GM21423 (cell line): ENCODE data around the gene LTBP1.

ENCODE experiments used
- ATAC-seq: cut with Tn5 transposase; IDR thresholded peaks from one replicate; pipeline ENCODE4 v1.9.1; 2021; ENCODE audit warnings: mild to moderate bottlenecking, moderate library complexity; ENCODE audit not compliant: unreplicated experiment

Gene LTBP1

DNA sequence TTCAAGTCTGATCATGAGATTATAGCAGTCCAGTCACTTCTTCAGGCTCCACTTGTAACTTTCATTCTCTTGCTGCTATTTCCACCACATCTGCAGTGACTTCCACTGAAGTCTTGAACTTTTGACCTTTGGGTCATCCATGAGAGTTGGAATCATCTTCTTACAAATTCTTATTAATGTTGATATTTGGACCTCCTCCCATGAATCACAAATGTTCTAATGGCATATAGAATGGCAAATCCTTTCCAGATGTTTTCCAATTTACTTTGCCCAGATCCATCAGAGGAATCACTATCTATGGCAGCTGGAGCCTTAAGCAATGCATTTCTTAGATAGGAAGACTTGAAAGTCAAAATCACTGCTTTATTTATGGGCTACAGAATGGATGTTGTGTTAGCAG lies 159.4 kb downstream of the LTBP1 start:
- ATAC-seq, result no peak

- no peak for ATAC-seq
These were observed 161.1 kb downstream of the LTBP1 start for GRCh38 chr2:33107690-33108482.

DNA sequence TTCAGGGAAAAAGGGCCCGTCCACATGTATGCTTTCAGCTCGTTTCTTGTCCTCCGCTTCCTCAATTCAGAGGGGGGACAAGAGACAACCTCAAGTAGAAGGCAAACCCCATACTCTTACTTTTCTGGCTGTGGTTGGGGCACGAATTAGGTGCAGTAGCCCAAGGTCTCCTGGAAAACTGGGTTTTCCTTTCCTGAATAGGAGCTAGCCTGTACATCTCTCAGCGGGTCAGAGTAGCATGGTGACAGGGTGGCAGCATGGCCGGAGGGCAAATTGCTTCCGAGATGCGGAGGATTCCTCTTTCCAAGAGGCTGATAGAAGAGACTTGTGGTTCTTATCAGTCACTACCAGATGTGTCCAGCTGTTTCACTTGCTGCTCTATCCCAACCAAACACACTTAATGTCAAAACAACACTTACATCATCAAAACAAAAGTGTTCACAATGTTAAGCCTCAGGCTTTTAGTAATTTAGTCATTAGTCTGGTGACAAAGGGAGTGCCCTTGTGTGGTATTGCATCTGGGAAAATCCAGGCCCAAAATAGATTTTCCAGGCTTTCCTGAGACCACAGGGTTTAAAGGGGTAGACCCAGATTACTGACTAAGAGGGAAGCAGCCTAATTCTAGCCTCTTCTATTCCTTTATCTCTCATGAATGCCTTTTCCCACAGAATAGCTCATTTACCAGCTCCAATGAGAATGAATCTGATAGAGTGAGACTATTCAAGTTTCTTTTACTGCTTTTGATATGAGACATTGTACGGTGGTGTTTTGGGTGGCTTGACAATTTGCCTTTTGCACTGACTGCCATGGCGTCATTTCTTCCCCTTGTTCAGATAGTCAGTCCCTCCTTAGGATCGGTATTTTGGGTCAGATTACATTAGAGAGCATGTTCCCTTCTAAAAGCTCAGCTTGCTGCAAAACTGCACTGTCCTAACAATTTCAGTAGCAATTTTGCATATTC lies 162.0 kb downstream of the LTBP1 start:
- no peak for ATAC-seq

- no peak for ATAC-seq
These were observed 163.7 kb downstream of the LTBP1 start for GRCh38 chr2:33110461-33110860.

DNA sequence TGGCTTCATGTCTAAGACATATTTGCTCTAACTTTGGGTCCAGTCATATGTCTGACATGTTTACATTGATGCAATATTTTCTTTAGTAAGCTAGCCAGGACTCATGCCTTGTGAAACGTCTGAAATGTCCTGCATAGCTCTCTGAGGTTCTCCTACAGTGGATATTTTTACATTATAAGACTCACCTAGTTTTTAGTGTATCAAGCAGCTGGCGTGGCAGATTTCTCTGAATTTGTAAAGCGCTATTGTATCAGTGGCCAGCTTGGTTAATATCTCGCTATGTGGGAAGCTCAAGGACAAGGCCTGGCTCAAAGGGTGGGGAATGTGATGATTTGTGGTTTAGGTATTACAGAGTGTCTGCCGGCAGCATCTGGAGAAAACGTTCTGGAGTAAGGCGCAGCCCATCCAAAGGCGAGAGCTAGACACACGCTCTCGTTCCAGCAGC lies 164.3 kb downstream of the LTBP1 start:
- no peak for ATAC-seq

DNA sequence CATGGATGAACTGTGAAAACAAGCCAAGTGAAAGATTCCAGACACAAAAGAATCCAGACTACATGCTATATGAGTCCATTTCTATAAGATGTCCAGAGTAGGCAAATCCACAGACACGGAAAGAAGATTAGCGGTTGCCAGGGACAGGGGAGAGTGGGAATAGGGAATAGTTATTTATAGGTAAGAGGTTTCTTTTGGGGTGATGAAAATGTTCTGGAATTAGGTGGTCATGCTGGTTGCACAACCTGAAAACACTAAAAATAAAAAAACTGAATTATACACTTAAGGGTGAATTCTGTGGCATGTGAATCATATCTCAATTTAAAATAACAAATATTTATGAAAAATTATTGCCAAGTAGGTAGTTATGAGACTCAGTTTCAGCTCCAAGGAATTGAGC lies 168.4 kb downstream of the LTBP1 start:
- ATAC-seq, result no peak

DNA sequence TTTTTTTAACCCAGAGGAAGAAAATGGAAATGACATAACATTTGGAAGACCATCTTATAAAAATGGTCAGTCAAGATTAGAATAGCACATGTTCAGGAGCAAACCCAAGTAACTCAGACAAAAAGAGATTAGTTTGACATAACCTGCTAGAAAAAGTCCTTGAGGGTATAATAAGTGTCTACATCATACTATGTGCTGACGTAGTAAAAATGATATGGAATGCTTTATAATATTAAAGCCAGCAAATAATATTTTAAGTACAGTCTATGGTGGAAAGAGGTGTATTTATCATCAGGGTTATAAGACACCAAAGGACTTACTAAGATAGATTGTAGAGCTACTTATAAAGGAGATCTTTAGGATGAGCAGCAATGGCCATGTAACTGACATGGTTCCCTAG lies 169.0 kb downstream of the LTBP1 start:
- no peak for ATAC-seq

- no peak for ATAC-seq
These were observed 170.0 kb downstream of the LTBP1 start for GRCh38 chr2:33116799-33117198.

DNA sequence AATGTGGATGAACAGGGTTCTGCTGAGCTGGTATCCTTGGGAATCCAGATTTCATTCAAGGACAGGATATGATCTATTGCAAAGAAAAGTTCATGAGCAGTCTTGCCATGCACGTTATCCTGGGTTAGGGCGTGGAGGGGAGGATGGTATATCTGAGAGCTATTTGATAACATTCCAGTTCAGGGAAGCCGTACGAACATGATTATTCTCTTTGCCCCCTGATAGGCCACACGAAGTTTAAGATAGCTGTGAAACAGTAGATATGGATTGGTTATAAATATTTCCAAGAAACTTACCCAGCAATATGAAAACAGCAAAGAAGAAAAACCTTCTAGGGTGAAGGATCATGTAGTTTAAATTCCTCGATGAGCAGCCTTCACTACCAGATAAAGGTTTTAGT lies 171.9 kb downstream of the LTBP1 start:
- ATAC-seq, result no peak

DNA sequence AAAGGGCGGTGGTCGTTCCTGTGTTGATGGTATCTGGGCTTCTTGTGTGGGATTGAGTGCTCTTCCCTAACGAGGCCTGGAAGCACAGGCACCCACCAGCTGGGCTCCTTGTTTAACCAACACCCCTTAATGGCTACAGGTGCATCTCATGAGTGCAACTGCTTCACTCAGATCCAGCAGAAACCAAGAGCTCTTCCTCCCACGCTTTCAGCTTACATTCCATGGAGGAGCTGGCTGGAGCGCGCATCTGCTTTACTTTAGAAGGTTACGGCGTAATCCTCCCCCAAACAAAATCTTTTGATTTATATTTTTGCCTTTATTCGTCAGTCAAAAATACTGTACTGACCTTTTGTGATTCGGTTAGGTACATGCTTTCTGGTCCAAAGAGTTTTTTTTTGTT lies 174.7 kb downstream of the LTBP1 start:
- no peak for ATAC-seq

GRCh38 chr2:33121925-33122324 lies 175.2 kb downstream of the LTBP1 start:
- ATAC-seq, result no peak

GRCh38 chr2:33122726-33123125 lies 176.0 kb downstream of the LTBP1 start:
- no peak for ATAC-seq

GRCh38 chr2:33123216-33123615 lies 176.5 kb downstream of the LTBP1 start:
- ATAC-seq, result no peak

GRCh38 chr2:33126552-33126951 lies 179.8 kb downstream of the LTBP1 start:
- ATAC-seq, result no peak

DNA sequence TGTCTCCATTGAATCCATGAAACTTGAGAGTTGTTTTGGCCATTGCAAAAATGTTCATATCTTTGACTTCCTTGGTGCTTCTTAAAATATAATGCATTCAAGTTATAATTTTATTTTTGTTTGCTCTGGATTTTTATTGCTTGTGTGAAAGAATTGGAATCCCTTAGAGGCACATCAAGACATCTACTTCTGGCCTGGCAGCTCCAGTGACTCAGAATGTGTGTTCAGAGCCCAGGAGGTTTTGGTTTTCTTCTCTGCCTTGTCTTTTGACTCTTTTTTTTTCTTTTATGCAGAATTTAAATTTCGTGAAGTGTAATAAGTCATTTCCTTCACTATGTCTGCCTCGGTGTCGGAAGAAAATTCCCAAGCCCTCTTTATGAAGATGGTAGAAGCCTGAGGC lies 180.2 kb downstream of the LTBP1 start:
- ATAC-seq, result no peak

GRCh38 chr2:33129263-33130053 lies 182.7 kb downstream of the LTBP1 start:
- ATAC-seq, result no peak

- no peak for ATAC-seq
These were observed 183.3 kb downstream of the LTBP1 start for GRCh38 chr2:33130054-33130447.

- no peak for ATAC-seq
These were observed 183.8 kb downstream of the LTBP1 start for GRCh38 chr2:33130544-33130943.

DNA sequence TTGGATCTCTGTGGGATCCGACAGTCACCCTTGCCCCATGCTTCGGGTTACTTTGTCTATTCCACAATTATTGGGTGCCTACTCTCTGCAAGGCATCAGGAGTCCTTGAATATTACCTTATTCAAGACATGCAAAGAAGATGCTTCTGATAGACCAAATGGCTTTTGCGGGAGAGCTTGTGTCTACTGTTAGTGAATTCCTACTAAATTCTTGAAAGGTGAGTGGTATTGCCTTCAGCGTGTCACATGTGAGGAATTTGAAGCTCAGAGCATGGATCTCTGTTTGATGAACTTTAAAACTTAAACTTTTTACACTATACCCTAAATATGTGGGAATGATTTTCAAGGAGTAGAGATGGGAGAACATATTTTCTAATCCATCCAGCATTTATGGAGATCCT lies 184.4 kb downstream of the LTBP1 start:
- no peak for ATAC-seq

GRCh38 chr2:33131749-33132148 lies 185.0 kb downstream of the LTBP1 start:
- ATAC-seq, result no peak

- no peak for ATAC-seq
These were observed 186.8 kb downstream of the LTBP1 start for GRCh38 chr2:33133454-33133952.
